ENCODE data around the gene SLC28A1.

GRCh38 chr15:84886984-84887299 is 2.5 kb downstream of the SLC28A1 start:
- TF ChIP-seq EZH2 (IDR thresholded peaks at IDR 0.05; ENCODE audit: insufficient read depth, poor library complexity, severe bottlenecking) (no peak), EZH2phosphoT487 (IDR thresholded peaks at IDR 0.05; ENCODE audit: insufficient read depth, low read depth) (no peak)

All from GM23248 (cell line).